ENCODE measurements around the gene UAP1L1.

UAP1L1 gene

DNA sequence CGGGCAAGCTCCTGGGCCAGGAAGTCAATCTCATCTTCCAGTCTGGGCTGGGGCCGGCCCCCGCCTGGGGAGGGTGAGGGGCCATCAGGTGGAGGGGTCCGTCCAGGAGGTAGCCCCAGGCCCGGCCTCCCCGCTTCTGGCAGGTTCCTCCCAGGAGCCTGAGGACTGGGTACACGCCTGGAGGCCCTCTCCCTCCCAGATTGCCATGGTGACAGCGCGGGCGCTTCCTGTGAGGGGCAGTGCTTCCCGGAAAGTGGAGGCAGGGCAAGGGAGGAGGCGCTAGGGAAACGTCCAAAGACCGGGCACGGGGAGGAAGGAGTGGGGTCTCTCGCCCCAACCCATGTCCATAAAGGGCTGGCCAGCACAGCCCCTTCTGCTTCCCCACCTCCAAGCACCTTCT, 36.2 kb upstream of the UAP1L1 start:
- no peak for DNase-seq (ENCODE audit: low spot score)

DNA sequence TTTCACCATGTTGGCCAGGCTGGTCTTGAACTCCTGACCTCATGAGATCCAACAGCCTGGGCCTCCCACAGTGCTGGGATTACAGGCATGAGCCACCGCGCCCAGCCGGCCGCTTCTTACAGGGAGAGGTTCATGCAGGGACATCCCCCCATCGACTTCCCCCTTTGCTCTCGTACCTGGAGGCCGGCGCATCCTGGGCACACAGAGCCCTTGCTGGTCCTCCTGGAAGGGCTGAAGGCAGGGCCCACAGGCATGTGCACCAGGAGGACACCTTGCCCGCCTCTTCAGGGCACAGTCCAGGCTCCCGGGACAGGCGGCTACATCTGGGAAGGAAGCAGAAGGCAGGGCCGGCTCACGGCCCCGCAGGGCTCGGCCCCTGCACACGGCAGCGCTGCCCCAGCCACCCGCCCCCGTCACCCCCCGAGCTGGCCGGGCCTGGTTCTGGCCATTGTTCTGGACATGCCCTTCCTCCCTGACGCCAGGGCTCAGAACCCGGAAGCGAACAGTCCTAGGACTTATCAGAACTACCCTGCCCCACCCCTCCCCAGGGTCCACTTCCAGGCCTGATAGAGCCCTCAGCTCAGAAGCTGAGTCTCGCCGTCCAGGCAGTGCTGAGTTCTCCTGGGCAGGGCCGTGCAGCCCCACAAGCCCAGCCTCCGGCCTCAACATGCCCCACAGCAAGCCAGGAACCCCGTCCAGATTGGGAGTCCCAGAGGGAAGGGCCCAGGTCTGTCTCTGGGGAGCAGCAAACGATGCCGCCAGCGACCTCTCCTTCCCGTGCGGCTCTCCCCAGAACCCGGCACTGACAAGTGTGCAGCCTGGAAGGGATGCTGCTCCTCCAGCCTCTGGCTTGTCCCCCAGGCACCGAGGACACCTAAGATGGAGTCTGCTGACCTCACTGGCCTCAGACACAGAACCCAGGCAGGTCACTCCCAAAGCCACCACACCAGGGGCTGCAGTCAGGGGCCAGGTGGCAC, 34.3 kb upstream of the UAP1L1 start:
- DNase-seq (ENCODE audit: low spot score) = no peak

DNA sequence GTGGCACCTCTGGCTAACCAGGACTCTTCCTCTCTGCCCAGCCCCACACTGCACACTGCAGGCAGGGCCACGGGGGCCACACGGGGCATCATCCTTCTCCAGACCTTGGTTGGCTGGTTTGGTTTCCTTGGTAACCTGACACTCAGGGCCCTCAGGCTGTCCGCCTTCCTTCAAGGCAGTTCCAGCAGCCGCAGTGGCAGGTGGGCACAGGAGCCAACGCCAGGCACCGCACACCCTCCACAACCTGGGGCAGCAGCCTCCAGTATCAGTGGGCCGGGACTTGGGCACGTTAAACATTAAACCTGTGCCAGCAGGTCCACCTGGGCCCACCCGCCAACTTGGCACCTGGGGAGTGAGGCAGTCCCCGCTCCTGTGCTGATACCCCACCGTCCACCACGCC, 33.3 kb upstream of the UAP1L1 start:
- no peak for DNase-seq (ENCODE audit: low spot score)

- DNase-seq (ENCODE audit: low spot score) = no peak
These were observed 32.7 kb upstream of the UAP1L1 start for GRCh38 chr9:137044502-137045177.

DNA sequence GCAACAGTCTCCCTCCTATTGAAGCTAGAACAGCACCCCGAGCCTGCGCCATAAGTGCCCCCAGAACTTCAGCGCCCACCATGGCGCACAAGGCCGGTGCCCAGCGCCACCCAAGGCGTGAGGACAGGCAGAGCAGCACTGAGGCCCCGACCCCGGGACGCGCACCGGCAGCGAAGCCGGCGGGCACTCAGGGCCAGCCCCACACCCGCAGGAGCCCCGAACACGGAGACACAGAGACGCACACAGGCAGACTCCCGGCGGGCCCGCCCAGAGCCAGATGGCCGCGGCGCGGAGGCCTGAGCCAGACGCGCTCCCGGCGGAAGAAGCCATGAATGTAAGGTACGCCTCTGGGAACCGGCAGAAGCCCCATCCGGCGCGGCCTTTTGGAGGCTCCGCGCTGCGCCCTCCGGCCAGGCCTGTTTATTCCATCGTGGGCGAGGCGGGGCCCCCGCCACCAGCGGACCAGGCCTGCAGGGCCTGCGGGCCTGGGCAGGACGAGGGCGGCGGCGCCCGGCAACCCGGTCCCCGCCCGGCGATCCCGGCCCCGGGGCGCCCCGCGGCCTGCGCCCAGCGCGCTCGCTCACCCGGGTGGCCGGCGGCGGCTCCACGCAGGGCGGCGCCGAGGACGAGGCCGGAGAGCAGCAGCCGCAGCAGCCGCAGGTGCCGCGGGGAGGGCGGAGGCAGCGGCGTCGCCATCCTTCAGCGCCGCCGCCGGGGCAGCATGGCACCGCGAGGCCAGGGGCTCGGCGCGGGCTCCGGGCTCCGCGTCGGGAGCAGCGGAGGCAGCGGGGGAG, 31.8 kb upstream of the UAP1L1 start:
- peak; percentile 62 for DNase-seq (ENCODE audit: low spot score)

GRCh38 chr9:137046088-137046787, 31.1 kb upstream of the UAP1L1 start, which contains the start of gene NPDC1:
Gene NPDC1 (minus strand): TSS chr9:137046177. CDS start chr9:137045989, 188 bp downstream.
- peak; percentile 79 for DNase-seq (ENCODE audit: low spot score)

GRCh38 chr9:137048655-137049543, 28.4 kb upstream of the UAP1L1 start:
- DNase-seq (ENCODE audit: low spot score) = peak; percentile 77

DNA sequence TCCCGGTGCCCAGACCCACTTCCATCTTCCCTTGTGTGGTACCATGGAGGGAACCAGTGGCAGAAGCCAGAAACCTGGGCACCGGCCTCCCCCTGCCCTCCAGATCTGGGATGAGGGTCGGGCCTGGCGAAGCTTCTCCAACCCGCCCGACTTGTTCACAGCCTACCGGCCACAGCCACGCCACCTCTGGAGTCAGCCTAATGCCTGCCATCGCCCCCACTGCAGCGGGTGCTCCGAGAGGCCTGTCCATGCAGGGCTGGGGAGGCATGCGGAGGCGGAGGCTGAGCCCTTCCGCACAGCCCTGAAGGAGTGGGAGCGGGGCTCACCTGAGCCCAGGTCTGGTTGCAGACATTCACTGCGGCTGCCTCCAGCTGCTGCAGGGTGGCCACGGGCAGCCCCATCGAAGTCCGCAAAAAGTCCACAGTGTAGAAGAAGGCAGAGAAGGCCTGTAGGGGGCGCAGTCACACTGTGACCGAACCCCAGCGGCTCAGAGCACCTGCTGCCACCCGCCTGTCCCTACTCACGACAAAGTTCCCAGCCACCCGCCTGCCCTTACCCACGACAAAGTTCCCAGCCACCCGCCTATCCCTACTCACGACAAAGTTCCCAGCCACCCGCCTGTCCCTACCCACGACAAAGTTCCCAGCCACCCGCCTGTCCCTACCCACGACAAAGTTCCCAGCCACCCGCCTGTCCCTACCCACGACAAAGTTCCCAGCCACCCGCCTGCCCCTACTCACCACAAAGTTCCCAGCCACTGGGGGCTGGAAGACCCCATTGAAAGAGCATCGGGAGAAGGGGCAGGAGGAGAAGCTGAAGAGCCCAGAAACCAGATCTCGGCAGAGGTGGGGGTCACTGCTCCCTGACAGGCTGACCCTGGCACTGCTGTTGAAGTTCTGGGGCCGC, 27.5 kb upstream of the UAP1L1 start:
- DNase-seq (ENCODE audit: low spot score) = peak; percentile 69

DNA sequence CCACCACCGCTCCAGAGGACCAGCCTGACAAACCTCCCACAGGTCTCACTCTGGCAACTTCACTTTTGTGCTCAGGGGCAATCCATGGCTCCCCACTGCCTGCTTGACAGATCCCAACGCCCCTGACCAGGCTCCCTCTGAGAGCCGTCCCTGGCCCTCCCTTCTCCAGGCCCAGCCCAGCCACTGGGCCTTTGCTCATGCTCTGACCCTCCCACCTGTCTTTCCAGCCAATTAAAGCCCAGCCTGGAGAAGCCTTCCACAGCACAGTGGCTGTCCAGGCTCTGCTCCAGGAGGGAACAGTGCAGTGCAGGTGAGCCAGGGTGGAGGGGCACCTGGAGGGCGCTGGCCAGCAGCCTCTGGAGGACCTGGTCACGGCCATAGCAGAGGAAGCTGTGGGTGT, 26.7 kb upstream of the UAP1L1 start:
- DNase-seq (ENCODE audit: low spot score) = no peak

DNA sequence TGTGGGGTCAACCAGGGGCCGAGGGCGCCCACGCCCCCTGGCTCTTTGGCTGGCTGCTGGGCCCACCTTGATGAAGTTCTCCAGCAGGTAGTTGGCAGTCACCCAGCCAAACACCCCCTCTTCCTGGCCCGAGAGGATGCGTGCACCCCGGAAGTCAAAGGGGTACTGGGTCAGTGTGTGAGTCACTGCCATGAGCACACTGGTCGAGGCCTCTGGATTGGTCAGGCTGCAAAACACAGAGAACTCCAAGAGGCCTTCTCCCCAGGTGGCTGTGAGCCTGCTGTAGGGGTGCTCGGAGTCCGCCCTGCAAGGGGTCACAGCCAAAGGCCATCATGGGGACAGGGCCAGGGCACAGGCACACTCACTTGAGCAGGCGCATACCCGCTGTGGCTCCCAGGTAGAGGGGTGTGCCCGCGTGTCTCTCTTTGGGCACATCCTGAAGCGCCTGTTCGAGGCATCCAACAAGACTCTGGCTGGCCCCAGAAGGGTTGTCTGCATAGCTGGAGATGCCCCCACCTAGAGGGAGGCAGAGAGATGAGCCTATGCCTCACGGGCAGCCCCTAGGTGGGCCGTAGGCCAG, 26.1 kb upstream of the UAP1L1 start:
- no peak for DNase-seq (ENCODE audit: low spot score)

- DNase-seq (ENCODE audit: low spot score) = no peak
These were observed 25.0 kb upstream of the UAP1L1 start for GRCh38 chr9:137052293-137052692.

DNA sequence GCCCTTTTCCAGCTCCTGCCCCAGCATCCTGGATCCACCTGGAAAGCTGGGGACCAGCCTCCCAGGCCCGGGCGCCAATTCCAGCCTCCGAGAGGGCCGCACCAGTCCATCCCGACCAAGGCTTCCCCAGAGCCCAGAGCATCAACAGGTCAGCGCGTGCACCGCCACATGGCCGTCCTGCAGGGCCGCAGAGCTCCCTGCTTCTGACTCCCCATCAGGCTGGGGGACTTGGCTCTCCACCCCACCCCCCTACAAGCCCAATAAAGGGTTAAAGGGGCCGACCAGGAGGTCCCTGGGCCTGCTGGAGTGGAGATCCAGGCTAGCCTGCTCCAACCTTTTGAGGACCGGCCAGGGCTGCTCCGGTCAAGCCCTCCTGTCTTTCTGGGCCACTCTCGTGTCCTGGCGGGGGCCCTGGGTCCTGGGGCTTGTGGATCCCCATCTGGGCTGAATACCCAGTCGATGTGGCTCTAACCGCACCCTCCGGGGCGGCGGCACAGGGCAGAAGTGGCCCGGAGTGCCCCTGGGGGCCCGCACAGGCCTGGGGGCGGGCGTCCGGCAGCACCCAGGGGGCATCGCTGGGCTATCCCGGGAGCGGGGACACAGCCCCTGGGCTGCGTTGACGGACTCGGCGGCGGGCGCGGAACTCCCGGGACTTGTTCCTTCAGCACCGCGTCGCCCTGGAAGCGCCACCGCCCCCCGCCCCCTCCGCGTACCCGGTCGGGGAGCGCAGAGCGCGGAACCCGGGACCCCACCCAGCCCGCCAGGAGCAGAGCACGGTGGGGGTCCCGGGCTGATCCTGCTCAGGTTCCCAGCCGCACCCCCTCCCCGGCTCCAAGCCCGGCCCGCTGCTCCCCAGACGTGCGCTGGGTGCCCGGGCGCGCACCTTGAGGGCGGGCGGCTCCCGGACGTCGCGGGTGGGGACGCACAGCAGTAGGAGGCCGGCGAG, 24.0 kb upstream of the UAP1L1 start:
- DNase-seq (ENCODE audit: low spot score) = no peak

- DNase-seq (ENCODE audit: low spot score) = no peak
These were observed 23.1 kb upstream of the UAP1L1 start, which contains the start of gene ENTPD2 for GRCh38 chr9:137053944-137054931. Gene ENTPD2 (minus strand): TSS chr9:137054061. CDS start chr9:137053997, 64 bp downstream.

DNA sequence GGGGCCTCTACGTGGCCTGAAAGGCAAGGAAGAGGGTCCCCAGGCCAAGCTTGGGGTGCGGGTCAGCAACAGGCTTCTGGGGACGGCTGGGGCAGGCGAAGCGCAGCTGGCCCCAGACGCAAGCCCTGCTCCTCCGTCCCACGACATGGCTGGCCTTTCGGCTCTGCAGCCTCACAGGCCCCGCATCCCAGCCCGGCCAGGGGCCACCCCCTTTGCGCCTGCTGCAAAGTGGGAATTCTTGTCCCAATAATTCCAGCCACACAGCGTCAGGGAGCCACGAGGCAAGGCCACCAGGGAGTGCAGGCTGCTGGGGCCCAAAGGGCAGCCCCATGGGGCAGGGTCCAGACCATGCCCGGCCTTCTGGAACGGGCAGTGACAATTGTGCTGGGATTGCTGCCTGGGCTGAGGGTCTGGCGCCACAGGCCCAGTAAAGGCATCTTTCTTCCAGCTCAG, 22.4 kb upstream of the UAP1L1 start:
- DNase-seq (ENCODE audit: low spot score) = no peak

DNA sequence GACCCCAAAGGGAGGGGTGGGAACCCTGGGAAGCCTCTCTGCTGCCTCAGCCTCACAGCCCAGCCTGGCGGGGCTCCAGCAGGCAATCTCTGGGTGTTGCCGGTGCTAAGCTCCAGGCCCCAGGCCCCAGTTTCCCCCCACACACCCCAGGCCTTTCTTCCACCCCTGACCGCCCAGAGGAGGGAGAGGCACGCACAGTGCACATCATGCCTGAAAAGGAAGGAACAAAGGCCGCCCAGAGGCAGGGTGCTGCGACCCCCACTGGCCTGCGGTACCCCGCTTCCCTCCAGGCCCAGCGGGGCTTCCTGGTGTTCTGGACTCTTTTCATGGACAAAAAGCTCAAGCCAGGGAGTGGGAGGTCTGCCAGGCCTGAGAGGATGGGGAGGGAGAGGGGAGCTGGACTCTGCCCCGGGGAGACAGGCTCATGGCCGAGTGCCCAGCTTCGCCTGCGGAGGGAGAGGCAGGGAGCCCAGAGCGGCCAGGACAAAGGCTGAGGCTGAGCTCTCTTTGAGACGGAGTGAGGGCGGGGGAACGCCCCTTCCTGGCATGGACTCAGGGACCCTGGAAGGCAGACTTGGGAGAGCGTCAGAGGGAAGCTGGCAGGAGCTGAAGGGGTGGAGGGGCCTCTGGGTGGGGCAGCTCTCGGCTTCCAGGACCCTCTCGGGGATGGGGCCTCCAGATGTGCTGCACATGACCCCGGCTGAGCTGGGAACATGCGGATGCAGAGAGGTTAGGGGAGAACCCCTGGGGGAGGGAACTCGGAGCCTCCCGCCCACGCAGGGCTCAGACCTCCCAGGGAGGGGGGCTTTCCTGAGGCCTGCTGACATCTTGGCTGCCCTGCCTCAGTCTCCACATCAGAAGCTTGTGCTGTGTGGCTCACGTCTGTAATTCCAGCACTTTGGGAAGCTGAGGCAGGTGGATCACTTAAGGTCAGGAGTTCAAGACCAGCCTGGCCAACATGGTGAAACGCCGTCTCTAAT, 21.6 kb upstream of the UAP1L1 start:
- DNase-seq (ENCODE audit: low spot score) = peak; percentile 76
